GM12892 (cell line): ENCODE data around the gene SMIM23.

Experiments used
- POLR2A ChIP-seq: IDR thresholded peaks from 2 replicates; pipeline ENCODE4 v1.6.1; 2011; ENCODE audit warnings: low read depth, low read length, control low read depth
- POLR2AphosphoS5 ChIP-seq: IDR thresholded peaks from 2 replicates; pipeline ENCODE4 v1.6.1; 2011; ENCODE audit warnings: low read depth, low read length, control low read depth

- TF ChIP-seq POLR2AphosphoS5, result no peak
- TF ChIP-seq POLR2A, result no peak
Measured at GRCh38 chr5:171770153-171770552, 15.5 kb upstream of the SMIM23 start.
